Measurements from ENCODE around the gene SLC16A8. TPM values are rescaled to one million over a fixed set of nuclear protein-coding genes. Genes with fewer than 3 reads are reported as not detected.

The SLC16A8 gene
- total and polyA plus RNA-seq, 4 donors: 0.32 to 0.64 (median 0.39) TPM; not detected in 1

GRCh38 chr22:38043151-38044039 is 40.6 kb downstream of the SLC16A8 start:
- Histone ChIP-seq H3K4me3 (no peak overlapping the region), H3K36me3 (ENCODE audit: control insufficient read depth in 4 of 4, insufficient read depth in 4 of 4, low read length in 4 of 4) (no peaks in the 10 kb centered on the region), H3K27me3 (ENCODE audit: control insufficient read depth in 3 of 3, insufficient read depth in 3 of 3, low read length in 2 of 3) (no peaks in the 10 kb centered on the region), H3K4me1 (ENCODE audit: control insufficient read depth in 5 of 5, insufficient read depth in 5 of 5, low read length in 5 of 5) (peaks cover 0 to 2% (median 0%) of the 10 kb centered on the region in 5 donors), H3K9ac (ENCODE audit: insufficient read depth in 1 of 2, low read length in 2 of 2) (no peak overlapping the region), H3K9me3 (ENCODE audit: control insufficient read depth in 4 of 4, insufficient read depth in 3 of 4, low read length in 3 of 4) (no peaks in the 10 kb centered on the region), H3K27ac (ENCODE audit: low read depth in 1 of 2, low read length in 1 of 2) (no peak overlapping the region)
- 89 to 94% methylated on average over 16 of the region's 16 CpGs for WGBS, 2 donors
- DNase-seq: no peak
- ATAC-seq (ENCODE audit: insufficient read depth, low FRiP score): no peak
- TF ChIP-seq CTCF (IDR thresholded peaks at IDR 0.05; ENCODE audit: control extremely low read depth, extremely low read depth): no peak

DNA sequence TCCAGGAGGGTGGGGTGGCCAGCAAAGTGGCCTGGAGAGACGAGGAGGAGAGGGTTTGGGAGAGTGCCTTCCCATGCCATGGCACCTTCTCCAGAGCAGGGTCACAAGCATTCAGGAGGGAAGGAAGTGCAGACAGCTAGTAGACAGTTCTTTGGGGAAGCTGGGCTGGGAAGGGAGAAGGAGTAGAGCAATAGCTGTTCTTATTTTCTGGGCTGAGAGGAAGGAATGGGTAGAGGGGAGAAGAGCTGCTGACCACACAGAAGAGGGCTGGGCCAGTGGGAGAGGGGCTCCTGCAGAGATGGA is 41.5 kb downstream of the SLC16A8 start:
- Histone ChIP-seq H3K4me1 (ENCODE audit: control insufficient read depth in 5 of 5, insufficient read depth in 5 of 5, low read length in 5 of 5) (peaks cover 0 to 2% (median 0%) of the 10 kb centered on the region in 5 donors), H3K27ac (ENCODE audit: low read depth in 1 of 2, low read length in 1 of 2) (no peak overlapping the region), H3K27me3 (ENCODE audit: control insufficient read depth in 3 of 3, insufficient read depth in 3 of 3, low read length in 2 of 3) (no peaks in the 10 kb centered on the region), H3K36me3 (ENCODE audit: control insufficient read depth in 4 of 4, insufficient read depth in 4 of 4, low read length in 4 of 4) (no peaks in the 10 kb centered on the region), H3K9ac (ENCODE audit: insufficient read depth in 1 of 2, low read length in 2 of 2) (peak overlapping the region in 1 of 2 donors; percentile 11), H3K4me3 (no peak overlapping the region), H3K9me3 (ENCODE audit: control insufficient read depth in 4 of 4, insufficient read depth in 3 of 4, low read length in 3 of 4) (no peaks in the 10 kb centered on the region)
- WGBS, 2 donors: 33 to 40% methylated on average over 1 of the region's 1 CpG
- DNase-seq (no peak), ATAC-seq (ENCODE audit: insufficient read depth, low FRiP score) (no peak)
- TF ChIP-seq CTCF (IDR thresholded peaks at IDR 0.05; ENCODE audit: control extremely low read depth, extremely low read depth): no peak

DNA sequence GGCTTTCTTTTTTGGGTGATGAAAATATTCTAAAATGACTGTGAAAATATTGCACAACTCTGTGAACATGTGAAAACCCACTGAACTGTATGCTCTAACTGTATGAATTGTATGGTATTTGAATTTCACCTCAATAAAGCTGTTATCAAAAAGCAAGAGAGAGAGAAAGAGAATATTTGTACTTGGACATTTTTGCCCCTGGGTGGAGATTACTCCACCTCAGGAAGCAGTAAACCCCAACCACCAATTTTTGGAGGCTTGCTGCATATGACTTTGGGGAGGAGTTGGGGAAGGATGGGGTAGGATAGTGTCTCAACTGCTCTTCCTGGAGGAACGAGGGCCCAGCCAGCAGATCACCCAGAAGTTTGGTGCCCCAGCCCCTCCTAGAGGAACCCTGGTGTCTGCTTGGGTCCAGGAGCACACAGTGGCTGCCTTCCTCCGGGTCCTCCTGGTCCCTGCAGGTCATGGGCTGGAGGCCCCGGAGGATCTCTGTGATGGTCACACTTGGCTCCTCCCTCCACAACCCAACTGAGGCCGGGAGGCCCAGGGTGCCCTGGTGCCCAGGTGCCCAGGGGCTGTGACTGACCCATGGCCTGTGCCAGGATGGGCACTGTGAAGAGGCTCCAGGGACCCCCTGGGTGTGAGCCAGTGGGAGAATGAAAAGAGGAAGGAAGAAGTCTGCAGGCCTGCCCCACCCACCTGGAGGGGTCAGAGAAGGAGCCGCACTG is 42.1 kb downstream of the SLC16A8 start:
- Histone ChIP-seq H3K27ac (ENCODE audit: low read depth in 1 of 2, low read length in 1 of 2) (no peak overlapping the region), H3K9me3 (ENCODE audit: control insufficient read depth in 4 of 4, insufficient read depth in 3 of 4, low read length in 3 of 4) (no peaks in the 10 kb centered on the region), H3K9ac (ENCODE audit: insufficient read depth in 1 of 2, low read length in 2 of 2) (no peak overlapping the region), H3K36me3 (ENCODE audit: control insufficient read depth in 4 of 4, insufficient read depth in 4 of 4, low read length in 4 of 4) (no peaks in the 10 kb centered on the region), H3K4me3 (no peak overlapping the region), H3K4me1 (ENCODE audit: control insufficient read depth in 5 of 5, insufficient read depth in 5 of 5, low read length in 5 of 5) (peaks cover 0 to 2% (median 0%) of the 10 kb centered on the region in 5 donors), H3K27me3 (ENCODE audit: control insufficient read depth in 3 of 3, insufficient read depth in 3 of 3, low read length in 2 of 3) (no peaks in the 10 kb centered on the region)
- ATAC-seq (ENCODE audit: insufficient read depth, low FRiP score) (no peak), DNase-seq (no peak)
- WGBS, 2 donors: 49 to 69% methylated on average over 5 of the region's 5 CpGs
- TF ChIP-seq CTCF (IDR thresholded peaks at IDR 0.05; ENCODE audit: control extremely low read depth, extremely low read depth): no peak

Measured in lung (tissue), 12 donors.